WTC11 (cell line): Measurements from ENCODE around the gene LRRN4.

Experiments used
- CTCF ChIP-seq: fragments of 200-600 bp; IDR thresholded peaks from 2 replicates; pipeline ENCODE4 v1.8.0; 2022; ENCODE audit warnings: antibody characterized with exemption
- FOXK1 ChIP-seq: sonication (generic); formaldehyde crosslinking; IDR thresholded peaks from 2 replicates; pipeline ENCODE4 v1.8.0; 2022; ENCODE audit warnings: mild to moderate bottlenecking, moderate library complexity, missing genetic modification reagents
- ZNF232 ChIP-seq: sonication (generic); formaldehyde crosslinking; IDR thresholded peaks from 2 replicates; pipeline ENCODE4 v1.8.0; 2022; ENCODE audit warnings: mild to moderate bottlenecking, missing genetic modification reagents

GRCh38 chr20:6103301-6103700 lies 49.4 kb upstream of the LRRN4 start:
- TF ChIP-seq CTCF (no peak), FOXK1 (CRISPR knock-in tag) (no peak), ZNF232 (CRISPR knock-in tag) (no peak)
